Fibroblast of skin of scalp (primary cell): ENCODE results near the gene DNTTIP2.
A peak's percentile ranks its signal among the peaks of the same experiment; 100 is the strongest.
"Not testable (repeated sequence)": the region's sequence is repeated elsewhere in the genome, so short reads cannot be mapped to it uniquely, and the experiment has no call there.

ENCODE experiments used
- DNase-seq: peaks from one replicate; pipeline ENCODE4 v3.0.0-alpha.2; 2013

Gene DNTTIP2

DNA sequence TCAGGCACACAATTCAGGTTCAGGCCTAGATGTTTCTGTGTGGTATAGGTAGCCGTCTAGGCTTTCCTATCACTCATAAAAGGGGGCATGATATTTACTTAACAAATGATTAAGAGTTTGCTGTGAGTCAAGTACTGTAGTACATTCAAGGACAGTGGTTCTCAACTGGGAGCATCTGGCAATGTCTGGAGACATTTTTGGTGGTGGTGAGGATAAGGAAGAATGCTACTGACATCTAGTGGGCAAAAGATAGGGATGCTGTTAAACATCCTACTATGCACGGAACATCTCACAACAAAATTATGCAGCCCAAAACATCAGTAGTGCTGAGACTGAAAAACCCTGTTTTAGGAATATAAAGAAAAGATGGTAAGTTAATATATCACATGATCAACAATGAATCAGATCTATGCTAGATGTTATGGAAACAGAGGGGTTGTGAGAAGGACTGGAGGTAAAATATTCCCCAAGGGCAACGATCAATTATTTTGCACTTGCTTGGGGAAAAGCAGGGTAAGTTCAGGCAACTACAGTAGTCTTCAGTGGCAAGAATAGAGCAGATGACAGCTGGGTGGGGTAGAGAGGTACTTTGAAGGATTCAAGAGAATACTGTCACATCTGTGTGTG is 4.9 kb downstream of the DNTTIP2 start:
- peak; percentile 34 for DNase-seq

- DNase-seq = no peak
These were observed 7.6 kb downstream of the DNTTIP2 start for GRCh38 chr1:93871366-93871765.

- DNase-seq = no peak
These were observed 9.4 kb downstream of the DNTTIP2 start for GRCh38 chr1:93869653-93870052.

- not testable (repeated sequence) for DNase-seq
These were observed 10.5 kb downstream of the DNTTIP2 start for GRCh38 chr1:93868492-93868891.

DNA sequence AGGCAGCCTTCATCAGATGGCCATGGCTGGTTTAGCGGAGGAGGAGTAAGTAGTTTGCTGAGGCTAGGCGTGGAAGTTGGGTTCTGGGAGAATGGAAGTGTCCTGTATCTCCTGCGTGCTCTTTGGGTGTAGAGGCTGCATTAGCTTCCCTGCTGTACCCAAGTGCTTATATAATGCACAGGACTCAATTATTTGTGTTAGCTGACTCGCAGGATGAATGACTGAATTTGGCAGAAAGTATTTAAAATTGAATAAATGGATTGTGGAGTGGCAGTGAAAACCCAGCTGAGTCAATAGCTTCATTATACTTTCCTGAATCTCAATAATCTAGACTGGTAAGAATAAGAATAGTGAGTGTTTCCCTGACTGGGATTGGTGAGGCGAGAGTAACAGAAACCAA is 13.8 kb downstream of the DNTTIP2 start:
- no peak for DNase-seq

- no peak for DNase-seq
These were observed 14.8 kb downstream of the DNTTIP2 start for GRCh38 chr1:93864175-93864574.

- DNase-seq = not testable (repeated sequence)
These were observed 21.4 kb downstream of the DNTTIP2 start for GRCh38 chr1:93857653-93858052.

GRCh38 chr1:93855983-93856382 is 23.0 kb downstream of the DNTTIP2 start:
- not testable (repeated sequence) for DNase-seq

DNA sequence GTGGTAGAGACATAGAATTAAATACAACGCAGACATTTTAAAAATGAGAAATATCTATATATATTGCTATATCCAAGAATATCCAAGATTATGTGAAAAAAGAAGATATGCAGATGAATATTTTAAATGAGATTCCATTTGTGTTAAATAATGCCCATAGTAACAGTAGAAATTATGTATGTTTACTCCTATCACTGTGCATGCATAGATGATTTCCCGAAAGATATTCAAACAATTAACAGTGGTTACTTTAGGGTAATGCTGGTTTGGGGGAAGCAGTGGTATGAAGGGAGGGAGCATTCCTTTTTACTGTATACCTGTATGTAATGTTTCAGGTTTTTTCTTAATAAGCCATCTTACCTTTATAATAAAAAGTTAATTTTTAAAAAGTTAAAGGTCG is 25.1 kb downstream of the DNTTIP2 start:
- no peak for DNase-seq

DNA sequence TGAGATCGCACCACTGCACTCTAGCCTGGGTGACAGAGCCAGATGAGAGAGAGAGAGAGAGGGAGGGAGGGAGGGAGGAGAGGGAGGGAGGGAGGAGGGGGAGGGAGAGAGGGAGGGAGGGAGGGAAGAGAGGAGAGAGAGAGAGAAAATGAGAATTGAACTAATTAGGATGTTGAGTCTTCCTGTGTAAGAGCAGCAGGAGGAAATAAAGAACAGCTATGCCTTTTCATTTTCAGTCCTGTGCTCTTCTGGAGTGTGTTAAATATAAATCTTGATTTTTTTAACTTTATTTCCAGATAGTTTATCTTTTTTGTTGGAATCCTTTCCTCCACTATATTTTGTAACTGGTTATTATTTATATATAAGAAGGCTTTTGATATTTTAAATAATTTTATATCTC is 27.1 kb downstream of the DNTTIP2 start:
- DNase-seq = no peak

DNA sequence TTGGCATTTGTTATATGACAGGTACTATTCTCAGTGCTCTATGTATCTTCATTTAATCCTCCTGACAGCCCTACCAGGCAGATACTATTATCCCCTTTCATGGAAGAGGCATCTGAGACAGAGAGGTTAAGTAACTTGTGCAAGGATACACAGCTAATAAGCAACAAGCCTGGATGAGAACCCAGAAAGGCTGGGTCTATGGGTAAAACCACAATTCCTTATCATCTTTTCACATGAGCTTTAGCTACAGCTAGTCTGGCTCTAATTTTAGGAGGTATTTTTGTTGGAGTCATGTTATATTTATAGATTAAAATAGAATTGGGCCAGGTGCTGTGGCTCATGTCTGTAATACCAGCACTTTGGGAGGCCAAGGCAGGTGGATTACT is 27.7 kb downstream of the DNTTIP2 start:
- DNase-seq = no peak

- peak; percentile 68 for DNase-seq
These were observed 28.2 kb downstream of the DNTTIP2 start for GRCh38 chr1:93850687-93851326.

DNA sequence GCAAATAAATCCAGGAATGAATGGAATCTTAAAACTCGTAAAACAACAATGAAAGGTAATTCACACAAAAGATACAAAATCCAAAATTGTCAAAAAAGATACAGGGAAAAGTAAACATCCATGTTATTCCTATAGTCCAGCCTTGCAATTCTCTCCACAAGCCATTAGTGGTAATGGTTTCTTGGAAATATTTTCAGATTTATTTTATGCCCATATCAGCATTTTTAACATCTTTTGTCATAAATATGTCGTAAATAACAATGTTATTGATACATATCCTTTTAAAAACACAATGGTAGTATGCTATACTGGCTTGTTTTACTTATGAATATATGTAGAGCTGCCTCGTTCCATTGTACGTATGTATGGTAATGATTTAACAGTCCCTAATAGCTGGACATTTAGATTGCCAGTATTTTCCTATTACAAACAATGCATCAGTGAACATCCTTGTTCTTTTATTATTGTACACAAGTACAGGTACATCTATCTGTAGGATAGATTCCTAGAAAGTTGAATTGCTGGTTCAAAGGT is 30.6 kb downstream of the DNTTIP2 start:
- DNase-seq = no peak

GRCh38 chr1:93847811-93848288 is 31.2 kb downstream of the DNTTIP2 start:
- peak; percentile 81 for DNase-seq

DNA sequence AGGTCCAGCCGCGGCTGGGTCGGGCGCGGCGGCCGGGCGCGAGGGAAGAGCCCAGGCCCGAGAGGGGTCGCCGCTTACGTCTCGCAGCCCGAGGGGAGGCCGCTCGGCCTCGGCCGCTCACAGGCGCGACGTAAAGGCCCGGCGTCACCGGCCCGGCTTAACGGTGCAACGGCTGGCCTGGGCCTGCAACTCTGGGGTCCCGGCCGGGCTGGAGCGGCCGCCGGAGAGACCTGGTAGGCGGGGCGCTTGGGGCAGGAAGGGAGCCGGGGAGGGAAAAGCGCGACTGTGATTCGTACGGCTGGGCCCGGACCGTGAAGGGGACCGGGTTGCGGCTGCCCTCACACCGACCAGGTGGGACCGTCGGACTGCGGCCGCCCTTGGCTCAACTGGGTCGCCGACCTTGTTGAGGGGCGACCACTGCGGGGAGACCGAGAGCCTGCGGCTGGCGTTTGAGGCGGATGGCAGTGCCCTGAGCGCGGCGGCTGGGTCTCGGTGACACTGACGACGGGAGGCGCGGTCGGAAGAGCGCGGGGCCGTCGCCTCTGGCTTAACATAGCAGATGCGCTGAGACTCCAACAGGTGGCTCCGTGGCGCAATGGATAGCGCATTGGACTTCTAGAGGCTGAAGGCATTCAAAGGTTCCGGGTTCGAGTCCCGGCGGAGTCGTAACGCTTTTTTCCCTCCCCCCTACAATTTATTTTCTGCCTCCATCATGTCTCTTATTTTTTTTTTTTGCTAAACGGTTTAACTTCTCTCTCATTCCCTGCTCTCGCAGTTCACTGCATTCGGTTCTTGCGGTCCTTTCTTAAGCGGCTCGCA is 31.8 kb downstream of the DNTTIP2 start:
- DNase-seq = peak; percentile 90

DNA sequence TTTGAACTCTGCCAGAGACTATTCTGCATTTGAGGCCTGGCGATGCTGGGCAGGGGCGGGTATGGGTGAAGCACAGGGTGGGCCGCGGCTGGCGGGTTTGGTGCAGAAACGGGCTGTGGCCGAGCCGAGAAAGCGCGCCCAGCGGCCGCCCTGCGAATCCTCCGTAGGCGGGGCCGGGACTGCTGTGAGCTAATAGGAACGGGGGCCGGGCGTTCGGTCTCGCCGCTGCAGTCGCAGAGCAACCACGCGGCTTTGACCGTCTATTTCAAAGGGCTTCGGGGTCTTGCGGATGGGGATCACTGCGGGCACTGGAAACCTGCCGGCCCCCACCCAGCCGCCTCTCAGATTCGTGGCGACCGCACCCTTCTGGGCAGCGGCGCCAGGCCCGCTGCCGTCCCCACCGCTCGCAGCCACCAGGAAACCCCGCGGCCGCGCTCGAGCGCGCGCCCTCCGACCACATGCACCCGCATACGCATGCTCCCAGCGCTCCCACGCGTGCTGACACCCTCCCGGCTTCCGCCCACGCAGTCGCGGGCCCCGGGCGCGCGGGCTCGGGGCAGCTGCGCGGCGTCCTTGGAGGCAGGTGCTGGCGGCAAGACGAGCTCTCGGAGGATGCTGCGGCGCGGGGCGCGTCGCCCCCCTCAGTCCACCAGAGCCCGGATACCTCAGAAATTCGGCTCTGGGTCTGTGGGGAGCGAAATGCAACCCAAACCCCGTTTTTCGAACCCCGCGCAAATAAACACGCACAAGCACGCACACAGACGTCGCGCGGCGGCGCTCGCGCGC is 32.6 kb downstream of the DNTTIP2 start:
- peak; percentile 87 for DNase-seq

DNA sequence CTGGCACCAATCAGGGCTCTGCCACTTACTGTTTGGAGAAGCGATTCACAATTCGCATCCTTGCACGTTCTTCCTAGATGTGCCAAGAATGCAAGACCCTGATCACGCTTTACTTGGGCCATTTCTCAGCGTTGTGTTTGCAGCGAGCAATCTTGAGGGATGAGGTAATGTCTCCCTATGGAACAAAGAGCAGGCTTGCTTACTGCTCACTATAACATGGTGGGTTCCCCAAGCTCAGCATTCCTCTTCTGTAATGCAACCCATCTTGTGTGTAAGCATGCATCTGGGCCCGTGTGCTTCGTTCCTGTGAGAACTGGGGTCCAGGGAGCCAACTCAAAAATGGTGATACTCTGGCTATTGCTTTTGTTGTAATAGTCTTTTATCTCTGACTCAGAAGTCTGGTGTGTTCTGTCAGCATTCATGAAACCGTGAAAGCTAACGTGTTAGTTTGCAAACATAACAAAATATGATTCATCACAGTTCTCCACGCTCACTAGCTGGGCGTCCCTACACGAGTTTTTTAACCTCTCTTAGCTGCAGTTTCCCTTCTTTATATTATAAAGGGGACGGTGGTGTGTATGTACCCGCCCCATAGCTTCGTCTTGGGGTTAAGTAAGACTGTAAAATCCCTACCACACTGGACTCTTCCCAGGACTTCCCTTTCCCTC is 33.3 kb downstream of the DNTTIP2 start:
- DNase-seq = peak; percentile 98

- DNase-seq = peak; percentile 83
These were observed 34.6 kb downstream of the DNTTIP2 start for GRCh38 chr1:93844262-93845045.

DNA sequence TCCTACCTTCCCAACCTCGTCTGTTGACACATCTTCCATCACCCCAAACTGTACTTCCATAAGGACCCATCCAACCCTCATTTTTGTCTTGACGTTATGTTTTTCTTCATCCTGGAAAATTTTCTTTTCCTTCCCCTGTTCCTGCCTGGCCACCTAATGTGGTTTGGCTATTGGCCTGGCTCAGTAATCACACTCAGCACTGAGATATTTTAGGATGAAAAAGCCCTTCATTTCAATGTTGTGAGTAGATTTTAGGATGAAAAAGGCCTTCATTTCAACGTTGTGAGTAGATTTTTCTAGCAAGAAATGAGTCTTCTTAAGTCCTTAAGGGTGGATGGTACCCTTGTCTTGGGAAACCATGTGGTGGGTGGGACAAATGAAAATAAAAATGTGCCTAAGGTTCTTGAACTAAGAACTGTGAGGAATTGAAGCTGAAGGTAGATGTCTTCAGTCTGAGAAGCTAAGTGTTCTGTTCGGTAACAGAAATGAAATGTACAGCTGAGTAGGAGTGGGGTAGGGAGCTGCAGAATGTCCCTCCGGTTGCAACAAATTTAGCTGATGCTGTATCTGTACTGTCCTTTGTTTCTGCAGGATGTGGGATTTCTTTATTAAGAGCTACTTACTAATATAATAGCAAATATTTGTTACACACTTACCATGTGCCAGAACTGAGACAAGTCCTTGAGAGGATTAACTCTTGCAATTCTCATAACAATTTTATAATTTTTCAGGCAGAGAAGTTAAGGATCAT is 36.1 kb downstream of the DNTTIP2 start:
- peak; percentile 54 for DNase-seq

DNA sequence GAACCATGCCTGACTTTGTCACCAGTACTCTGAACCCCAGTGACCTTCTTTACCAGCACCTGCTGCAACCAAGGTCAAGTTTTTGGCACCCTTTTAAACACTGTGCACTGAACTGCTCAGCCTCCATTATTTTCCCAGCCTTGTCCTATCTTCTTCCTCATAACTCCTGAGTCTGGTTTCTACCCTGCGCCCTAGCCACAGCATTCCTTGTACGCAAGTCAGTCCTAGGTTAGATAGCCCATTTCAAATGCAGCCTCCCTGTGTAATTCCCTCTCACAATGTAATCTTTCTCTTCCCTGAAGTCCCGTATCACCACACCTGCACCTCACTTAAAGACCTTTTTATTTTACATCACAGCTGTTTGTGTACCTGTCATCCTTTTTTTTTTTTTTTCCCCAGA is 37.2 kb downstream of the DNTTIP2 start:
- DNase-seq = no peak
